ENCODE measurements around the gene KLF6. TPM values are rescaled to one million over a fixed set of nuclear protein-coding genes. Genes with fewer than 3 reads are reported as not detected.

Gene KLF6
- total RNA-seq, 3 donors from 2014 or later = 270 to 371 (median 331) TPM

DNA sequence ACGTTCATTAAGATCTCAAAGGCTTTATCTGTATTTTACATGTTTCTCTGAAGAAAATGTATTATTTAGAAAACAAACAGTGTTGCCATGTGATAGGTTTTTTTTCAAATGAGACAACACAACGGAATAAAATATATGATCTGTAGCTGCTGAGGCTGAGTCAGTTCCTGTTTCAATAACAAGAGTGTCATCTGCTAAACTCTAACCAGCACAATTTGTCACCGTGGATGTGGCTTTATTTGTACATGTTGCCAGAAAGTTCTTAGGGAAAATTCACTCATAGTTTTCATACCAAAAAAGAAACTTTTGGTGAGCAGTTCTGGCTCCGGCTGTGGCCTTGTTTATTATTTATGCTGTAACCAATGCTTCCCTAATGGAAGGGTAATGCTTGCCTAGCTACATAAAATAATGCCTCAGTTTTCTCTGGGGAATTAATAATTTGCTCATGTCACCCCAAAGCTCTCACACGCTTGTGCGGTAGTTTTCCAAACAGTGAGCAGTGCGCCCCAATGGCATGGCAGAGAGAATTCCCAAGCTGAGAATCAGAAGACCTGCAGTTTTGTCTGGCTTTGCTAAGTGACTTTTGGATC, 20.3 kb upstream of the KLF6 start:
- intact Hi-C loops (cut with DNase I, micrococcal nuclease) = no loop called here
- H3K4me3 ChIP-seq = no peak overlapping the region
- no peaks in the 10 kb centered on the region for H3K9me3 ChIP-seq
- peak; percentile 26 for ATAC-seq
- peak in 1 of 3 donors; percentile 54 for DNase-seq
- H3K36me3 ChIP-seq (ENCODE audit: low read depth) = no peaks in the 10 kb centered on the region
- peaks cover 48% of the 10 kb centered on the region for H3K4me1 ChIP-seq (ENCODE audit: low read depth)
- TF ChIP-seq, protein P1, sequence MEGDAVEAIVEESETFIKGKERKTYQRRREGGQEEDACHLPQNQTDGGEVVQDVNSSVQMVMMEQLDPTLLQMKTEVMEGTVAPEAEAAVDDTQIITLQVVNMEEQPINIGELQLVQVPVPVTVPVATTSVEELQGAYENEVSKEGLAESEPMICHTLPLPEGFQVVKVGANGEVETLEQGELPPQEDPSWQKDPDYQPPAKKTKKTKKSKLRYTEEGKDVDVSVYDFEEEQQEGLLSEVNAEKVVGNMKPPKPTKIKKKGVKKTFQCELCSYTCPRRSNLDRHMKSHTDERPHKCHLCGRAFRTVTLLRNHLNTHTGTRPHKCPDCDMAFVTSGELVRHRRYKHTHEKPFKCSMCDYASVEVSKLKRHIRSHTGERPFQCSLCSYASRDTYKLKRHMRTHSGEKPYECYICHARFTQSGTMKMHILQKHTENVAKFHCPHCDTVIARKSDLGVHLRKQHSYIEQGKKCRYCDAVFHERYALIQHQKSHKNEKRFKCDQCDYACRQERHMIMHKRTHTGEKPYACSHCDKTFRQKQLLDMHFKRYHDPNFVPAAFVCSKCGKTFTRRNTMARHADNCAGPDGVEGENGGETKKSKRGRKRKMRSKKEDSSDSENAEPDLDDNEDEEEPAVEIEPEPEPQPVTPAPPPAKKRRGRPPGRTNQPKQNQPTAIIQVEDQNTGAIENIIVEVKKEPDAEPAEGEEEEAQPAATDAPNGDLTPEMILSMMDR (IDR thresholded peaks at IDR 0.05) = no peak

DNA sequence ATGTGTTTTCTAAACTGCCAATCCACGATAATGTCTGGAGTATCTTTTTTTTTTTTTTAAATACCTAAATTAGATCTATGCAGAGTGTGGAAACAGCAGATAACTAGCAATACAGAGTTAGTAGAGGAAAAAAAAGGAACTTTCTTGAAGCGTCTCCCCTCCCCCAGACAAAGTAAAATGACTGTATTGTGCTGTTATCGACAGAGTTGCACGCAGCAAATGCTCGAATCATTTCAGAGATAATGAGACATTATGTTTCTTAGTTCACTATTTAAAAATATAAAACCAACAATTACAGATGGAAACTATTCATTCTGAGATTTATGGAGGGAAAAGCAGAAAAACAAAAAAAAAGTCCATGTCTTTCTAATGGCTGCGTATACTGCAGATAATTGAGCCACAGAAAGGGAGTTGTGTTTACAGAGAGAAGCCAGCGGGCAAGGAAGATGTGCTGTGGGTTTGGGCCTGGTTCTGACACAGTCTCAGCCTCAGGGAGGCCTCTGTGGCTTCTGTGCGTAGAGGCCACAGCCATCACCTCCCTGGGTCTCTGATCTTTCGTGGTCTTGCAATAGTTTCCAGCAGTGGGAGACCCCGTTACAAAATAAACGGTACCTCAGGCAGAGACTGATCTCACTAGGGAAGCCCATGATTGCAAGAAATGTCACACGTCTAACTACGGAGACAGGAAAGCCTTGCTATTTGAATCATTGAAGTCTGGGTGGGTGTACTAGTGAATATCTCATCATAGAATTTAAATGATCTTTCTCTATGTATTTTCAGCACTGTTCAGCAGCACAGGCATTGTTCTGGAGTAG, 19.1 kb upstream of the KLF6 start:
- Histone ChIP-seq H3K4me1 (ENCODE audit: low read depth) (peaks cover 36% of the 10 kb centered on the region), H3K4me3 (no peak overlapping the region), H3K9me3 (no peaks in the 10 kb centered on the region), H3K36me3 (ENCODE audit: low read depth) (no peaks in the 10 kb centered on the region)
- no peak for DNase-seq
- TF ChIP-seq, protein P1 (IDR thresholded peaks at IDR 0.05) = no peak
- intact Hi-C loops (cut with DNase I, micrococcal nuclease) = no loop called here
- ATAC-seq = no peak

DNA sequence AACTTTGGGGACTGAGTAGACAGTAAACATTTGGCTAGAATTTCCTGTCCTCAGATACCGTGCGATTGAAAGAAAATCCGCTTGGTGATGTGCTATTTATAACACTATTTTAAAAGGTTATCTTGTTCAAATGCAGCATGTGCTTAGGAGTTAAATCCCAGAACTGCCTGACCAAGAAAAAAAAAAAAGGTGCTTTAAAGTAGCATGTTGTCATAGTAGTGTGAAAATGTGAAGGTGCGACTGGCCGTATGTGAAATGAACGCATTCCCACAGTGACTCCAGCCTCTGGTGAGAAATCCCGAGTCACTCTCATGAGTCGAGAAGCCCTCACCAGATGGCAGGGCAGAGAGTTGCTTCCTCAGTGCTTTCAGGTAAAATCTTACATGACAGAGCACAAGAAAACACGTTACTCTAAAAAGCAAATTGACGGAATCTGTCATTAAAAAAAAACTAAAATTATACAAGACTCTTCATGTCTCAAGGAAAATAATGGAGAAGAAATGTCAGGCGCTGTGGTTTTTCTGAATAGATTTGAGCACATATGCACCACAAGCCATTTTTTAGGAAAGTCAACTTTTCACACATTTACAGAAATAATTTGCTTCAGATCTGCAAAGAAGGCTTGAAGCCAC, 18.4 kb upstream of the KLF6 start:
- intact Hi-C loops (cut with DNase I, micrococcal nuclease) = no loop called here
- ATAC-seq = no peak
- peaks cover 31% of the 10 kb centered on the region for H3K4me1 ChIP-seq (ENCODE audit: low read depth)

DNA sequence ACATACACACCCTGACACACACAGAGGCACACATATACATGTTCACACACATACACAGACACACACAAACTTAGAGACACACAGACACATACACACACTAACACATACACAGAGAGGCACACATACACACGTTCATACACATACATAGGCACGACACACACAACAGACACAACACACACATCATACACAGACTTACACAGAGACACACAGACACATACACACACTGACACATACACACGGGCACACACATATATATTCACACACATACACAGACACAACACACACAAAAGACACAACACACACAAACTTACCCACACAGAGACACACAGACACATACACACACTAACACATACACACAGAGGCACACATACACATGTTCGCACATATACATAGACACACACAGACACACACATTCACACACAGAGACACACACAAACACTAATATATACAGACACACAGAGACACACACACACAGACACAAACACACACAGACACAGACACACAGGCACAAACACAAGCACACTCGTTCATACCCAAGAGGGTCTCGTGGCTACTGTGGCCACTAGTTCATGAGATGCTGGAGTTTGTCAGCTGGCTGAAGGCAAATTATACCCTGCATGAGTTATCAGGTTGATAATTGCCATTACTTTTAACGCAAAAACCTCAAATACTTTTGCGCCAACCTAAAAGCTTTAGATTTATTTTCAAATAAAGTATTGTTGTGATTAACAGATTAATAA, 17.7 kb upstream of the KLF6 start:
- no peak for ATAC-seq
- Histone ChIP-seq H3K9me3 (no peaks in the 10 kb centered on the region), H3K36me3 (ENCODE audit: low read depth) (no peaks in the 10 kb centered on the region), H3K4me1 (ENCODE audit: low read depth) (peaks cover 24% of the 10 kb centered on the region), H3K4me3 (no peak overlapping the region)
- DNase-seq = no peak
- intact Hi-C loops (cut with DNase I, micrococcal nuclease) = no loop called here
- TF ChIP-seq, protein P1 (IDR thresholded peaks at IDR 0.05) = no peak

More for the DNA sequence above, 18.4 kb upstream of the KLF6 start:
- Histone ChIP-seq H3K4me3 (no peak overlapping the region), H3K9me3 (no peaks in the 10 kb centered on the region), H3K36me3 (ENCODE audit: low read depth) (no peaks in the 10 kb centered on the region)
- TF ChIP-seq, protein P1 (IDR thresholded peaks at IDR 0.05) = no peak
- no peak for DNase-seq

DNA sequence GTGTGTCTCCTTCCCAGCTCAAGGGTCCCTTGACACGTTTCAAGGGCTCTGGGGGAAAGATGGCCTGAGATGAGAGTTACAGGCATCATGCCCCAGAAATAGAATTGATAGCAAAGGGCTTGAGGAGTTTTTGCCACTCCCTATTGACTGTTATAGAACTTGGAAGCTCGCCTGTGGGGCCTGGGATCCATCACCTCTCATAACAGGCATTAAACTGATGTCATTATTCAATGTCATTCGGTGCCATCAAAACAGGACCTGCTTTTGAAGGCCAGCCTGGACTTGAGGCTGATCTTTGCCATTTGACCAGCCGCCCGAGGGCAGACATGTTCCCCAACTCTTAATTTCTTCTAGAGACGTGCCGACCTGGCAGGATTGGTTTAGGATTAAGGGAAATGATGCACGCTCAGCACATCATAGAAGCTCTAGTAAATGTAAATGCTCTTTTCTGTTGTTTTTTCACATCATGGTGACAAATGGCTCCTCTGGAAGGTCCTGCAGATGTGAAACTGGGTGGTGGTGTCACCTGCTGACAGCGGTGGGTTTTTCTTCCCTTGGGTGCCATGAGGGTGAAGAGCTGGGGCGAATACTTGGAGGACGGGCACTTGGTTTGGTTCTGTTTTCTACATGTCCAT, 16.7 kb upstream of the KLF6 start:
- Histone ChIP-seq H3K36me3 (ENCODE audit: low read depth) (no peaks in the 10 kb centered on the region), H3K9me3 (no peaks in the 10 kb centered on the region), H3K4me1 (ENCODE audit: low read depth) (peaks cover 14% of the 10 kb centered on the region), H3K4me3 (no peak overlapping the region)
- intact Hi-C loops (cut with DNase I, micrococcal nuclease) = no loop called here
- DNase-seq (no peak), ATAC-seq (no peak)
- TF ChIP-seq, protein P1 (IDR thresholded peaks at IDR 0.05) = no peak

Measured in mucosa of descending colon (tissue), 3 donors.